Astrocyte of the cerebellum (primary cell): ENCODE results near the gene KIAA0930.
"Not testable (repeated sequence)": the region's sequence is repeated elsewhere in the genome, so short reads cannot be mapped to it uniquely, and the experiment has no call there.

ENCODE experiments used
- DNase-seq: peaks from one replicate; pipeline ENCODE4 v3.0.0-alpha.2; 2011; ENCODE audit warnings: low read depth
- H3K4me3 ChIP-seq: 2 replicates; pipeline ENCODE4 v1.5.1; 2011; ENCODE audit warnings: mild to moderate bottlenecking, low read depth, low read length, moderate library complexity
- in situ Hi-C: cut with HindIII; loops from 2 replicates; pipeline ENCODE4 v1.10.0; 2017; ENCODE audit warnings: low sequenced_read_pairs
- TF ChIP-seq, protein P1 (sequence below): IDR thresholded peaks from 2 replicates; pipeline ENCODE4 v1.5.1; 2012; ENCODE audit warnings: low read length, low read depth, moderate library complexity, mild to moderate bottlenecking; ENCODE audit errors: missing control alignments

KIAA0930 gene

DNA sequence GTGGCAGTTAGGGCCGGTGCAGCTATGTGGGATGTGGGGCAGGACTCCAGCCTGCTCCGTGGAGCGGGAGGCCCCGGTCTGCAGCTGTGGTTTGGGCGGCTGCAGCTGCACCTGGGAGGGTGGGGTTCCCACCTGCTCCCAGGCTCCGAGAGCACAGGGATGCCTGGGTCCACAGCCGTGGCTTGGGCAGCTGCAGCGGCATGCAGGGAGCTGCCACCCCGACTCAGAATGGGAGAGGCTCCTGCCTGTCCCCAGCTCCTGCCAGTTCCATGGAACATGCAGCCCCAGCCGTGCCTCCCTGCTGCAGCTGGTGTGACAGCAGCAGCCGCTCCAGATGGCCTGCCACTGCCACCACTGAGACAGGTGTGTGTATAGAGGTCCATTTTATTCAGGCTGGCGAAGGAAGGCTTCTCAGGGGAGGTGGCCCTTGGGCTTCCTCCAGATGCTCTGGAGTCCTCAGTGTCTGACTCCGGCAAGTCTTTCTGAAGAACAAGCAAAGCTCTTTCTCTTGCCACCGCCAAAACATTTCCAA lies 22.3 kb upstream of the KIAA0930 start:
- in situ Hi-C loops: no loop called here
- H3K4me3 ChIP-seq: no peak overlapping the region
- TF ChIP-seq, protein P1, sequence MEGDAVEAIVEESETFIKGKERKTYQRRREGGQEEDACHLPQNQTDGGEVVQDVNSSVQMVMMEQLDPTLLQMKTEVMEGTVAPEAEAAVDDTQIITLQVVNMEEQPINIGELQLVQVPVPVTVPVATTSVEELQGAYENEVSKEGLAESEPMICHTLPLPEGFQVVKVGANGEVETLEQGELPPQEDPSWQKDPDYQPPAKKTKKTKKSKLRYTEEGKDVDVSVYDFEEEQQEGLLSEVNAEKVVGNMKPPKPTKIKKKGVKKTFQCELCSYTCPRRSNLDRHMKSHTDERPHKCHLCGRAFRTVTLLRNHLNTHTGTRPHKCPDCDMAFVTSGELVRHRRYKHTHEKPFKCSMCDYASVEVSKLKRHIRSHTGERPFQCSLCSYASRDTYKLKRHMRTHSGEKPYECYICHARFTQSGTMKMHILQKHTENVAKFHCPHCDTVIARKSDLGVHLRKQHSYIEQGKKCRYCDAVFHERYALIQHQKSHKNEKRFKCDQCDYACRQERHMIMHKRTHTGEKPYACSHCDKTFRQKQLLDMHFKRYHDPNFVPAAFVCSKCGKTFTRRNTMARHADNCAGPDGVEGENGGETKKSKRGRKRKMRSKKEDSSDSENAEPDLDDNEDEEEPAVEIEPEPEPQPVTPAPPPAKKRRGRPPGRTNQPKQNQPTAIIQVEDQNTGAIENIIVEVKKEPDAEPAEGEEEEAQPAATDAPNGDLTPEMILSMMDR: no peak
- DNase-seq: no peak

DNA sequence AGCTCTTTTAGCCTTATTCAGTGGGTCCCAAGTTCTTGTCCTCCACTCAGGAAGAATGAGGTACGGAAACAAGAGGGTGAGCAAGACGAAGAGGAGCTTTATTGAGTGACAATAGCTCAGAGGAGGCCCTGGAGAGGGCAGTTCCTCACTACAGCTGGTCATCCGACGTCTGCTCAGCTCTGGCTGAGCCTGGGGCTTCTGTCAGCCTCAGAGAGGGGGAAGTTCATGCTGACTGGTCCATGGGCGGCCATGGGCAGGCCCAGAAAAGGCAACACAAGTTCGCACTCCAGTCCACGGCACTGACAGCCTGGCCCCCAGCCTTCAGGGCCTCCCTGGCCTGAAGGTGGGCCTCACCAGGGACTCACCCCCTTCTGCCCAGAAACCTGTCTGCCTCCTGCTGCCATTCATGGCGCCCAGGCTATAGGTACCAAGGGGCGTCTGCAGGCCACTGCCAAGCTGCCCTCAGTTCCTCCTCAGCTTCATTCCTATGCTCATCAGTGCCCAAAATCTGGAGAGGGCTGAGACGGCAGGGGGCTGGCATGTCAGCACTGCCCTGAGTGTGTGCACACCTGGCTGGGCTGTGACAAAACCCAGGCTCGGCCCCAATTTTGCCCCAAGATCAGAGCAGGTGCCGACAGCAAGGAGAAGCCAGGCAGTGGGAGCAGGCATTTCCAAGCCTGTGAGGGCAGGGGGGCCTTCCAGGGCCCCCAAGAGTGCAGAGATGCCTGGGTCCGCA lies 21.7 kb upstream of the KIAA0930 start:
- in situ Hi-C loops: no loop called here
- DNase-seq: no peak
- H3K4me3 ChIP-seq: no peak overlapping the region
- TF ChIP-seq, protein P1: no peak

DNA sequence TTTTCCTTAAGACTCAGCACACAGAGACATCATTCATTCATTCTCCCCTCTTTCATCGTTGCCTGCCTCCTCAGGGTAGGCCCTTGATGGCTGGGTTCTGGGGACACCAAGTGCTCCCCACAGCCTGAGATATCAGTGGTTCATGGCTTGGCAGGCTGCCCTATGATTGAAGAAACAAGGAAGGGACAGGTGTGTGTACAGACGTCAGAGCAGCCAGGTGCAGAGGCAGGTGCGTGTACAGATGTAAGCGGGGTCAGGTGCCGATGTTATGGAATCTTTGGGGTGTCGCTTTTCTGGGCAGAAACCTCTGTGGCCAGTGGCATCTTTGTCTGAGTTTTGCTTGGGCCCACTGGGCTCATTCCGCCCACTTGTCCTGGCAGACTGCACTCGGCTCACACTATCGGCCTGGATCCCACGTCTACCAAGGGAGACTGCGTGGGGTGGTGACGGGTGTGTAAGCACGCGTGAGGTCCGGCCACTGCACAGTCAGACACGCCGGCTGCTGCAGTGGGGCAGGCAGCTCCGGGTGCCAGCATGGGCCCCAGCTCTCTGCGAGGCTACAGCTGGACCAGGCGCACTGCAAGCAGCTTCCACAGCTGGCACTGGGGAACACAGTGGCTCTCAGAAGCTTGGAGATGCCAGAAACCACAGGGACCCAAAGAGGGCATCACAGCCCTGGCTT lies 20.9 kb upstream of the KIAA0930 start:
- in situ Hi-C loops: no loop called here
- H3K4me3 ChIP-seq: no peak overlapping the region
- DNase-seq: no peak
- TF ChIP-seq, protein P1: no peak

DNA sequence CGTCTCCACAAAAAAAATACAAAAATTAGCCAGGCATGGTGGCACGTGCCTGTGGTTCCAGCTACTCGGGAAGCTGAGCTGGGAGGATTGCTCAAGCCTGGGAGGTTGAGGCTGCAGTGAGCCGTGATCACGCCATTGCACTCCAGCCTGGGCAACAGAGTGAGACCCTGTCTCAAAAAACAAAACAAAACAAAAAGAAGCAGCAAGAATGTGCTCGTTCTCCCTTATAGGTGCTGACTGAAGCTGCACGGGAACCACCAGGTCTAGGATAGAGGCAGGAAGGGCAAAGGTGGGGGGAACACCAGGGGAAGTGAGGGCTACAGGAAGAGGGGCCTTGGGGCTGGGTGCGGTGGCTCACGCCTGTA lies 19.7 kb upstream of the KIAA0930 start:
- H3K4me3 ChIP-seq, in situ Hi-C loops, DNase-seq: not testable (repeated sequence)

DNA sequence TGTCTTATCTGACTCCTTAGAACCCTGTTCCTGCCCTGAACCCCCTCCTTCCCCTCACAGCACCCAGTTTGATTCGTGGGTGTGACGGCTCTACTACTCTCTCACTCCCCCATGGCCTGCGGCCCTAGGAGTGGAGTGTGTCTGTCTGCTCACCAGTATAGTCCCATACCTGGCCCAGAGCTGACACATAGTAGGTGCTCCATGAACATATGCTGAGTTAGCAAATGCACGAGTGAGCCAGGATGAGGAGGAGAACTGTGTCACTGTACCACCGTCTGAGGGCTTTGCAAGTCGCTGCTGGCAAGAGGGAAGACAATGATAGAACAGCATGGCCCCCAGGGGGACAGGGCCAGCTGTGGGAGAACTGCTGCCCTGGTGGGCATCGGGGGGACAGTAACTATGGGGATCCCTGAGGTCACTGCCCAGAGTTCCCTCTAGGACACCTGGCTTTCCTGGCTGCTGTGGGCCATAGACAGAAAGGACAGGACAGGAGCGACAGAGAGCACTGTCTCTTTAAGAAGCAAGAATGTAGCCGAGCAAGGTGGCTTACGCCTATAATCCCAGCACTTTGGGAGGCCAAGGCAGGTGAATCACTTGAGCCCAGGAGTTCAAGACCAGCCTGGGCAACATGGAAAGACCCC lies 19.2 kb upstream of the KIAA0930 start:
- in situ Hi-C loops: no loop called here
- no peak overlapping the region for H3K4me3 ChIP-seq
- TF ChIP-seq, protein P1: no peak
- no peak for DNase-seq

DNA sequence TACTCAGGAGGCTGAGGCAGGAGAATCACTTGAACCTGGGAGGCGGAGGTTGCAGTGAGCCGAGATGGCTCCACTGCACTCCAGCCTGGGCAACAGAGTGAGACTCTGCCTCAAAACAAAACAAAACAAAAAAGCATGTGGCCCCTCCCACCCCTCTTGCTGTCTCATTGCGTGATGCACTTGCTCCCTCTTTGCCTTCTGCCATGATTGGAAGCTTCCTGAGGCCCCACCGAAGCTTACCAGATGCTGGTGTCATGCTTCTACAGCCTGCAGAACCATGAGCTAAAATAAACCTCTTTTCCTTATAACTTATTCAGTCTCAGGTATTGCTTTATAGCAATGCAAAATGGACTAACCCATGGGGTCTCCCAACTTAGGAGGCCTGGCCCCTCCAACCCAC lies 17.2 kb upstream of the KIAA0930 start:
- DNase-seq, H3K4me3 ChIP-seq, in situ Hi-C loops: not testable (repeated sequence)

DNA sequence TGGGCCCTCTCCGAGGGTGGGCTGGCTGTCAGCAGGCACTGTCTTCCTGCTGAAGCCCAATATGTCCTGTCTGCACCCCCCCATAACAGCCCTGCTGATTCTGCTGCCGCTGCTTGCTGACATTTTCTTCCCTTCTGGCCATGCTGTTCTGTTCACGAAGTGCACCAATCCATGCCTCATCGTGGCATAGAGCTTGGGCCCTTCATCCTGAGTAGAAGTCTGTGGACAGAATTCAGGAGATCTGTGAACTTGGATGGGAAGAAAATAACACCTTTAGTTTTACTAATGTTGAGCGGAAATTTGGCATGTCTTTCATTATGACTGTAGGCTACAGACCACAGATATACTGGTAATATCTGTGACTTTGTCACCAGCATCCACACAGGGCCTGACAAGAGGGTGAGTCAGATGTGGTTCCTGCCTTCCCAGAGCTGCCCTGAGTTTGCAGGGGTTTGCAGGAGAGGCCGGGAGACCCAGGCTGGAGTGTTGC lies 14.1 kb upstream of the KIAA0930 start:
- TF ChIP-seq, protein P1: no peak
- no peak overlapping the region for H3K4me3 ChIP-seq
- in situ Hi-C loops: no loop called here
- no peak for DNase-seq
